ENCODE results near the gene LPP. TPM values are rescaled to one million over a fixed set of nuclear protein-coding genes. Genes with fewer than 3 reads are reported as not detected.

Gene LPP
- total RNA-seq, 1 donor = 196 TPM

DNA sequence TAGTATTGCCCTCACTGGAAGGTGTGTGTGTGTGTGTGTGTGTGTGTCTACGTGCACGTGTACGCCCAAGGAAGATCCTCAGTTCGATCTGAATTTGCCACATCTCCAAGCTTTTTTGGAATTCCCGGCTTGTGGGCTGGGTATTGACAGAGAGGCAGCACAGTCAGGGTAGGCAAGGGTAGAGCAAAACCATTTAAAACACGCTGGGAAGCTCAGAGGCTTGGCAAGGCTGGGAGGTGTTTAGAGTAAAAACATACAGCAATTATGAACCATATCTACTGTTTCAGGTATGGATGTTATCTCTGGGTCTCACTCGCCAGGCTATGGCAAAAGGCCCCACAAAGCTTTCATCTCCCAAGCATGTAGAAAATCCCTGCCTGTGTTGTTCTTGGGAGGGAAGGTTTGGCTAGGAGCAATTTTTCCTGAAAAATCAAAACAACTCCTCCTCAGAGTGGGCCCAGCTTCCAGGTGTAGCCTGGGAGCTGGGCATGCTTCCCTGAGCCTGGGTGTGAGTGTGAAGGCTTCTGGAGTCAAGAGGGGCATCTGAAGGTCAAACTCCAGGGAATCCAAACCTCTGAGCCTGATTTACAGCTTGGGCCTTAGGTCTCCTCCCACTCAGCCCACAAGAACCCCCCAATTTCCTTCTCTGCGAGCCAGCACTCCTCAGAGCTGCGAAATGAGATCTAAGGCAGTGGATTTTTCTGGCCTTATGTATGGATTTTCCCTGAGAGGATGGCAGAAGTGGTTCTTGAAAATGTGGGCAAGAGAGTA lies 773.0 kb downstream of the LPP start:
- TF ChIP-seq, protein P1, sequence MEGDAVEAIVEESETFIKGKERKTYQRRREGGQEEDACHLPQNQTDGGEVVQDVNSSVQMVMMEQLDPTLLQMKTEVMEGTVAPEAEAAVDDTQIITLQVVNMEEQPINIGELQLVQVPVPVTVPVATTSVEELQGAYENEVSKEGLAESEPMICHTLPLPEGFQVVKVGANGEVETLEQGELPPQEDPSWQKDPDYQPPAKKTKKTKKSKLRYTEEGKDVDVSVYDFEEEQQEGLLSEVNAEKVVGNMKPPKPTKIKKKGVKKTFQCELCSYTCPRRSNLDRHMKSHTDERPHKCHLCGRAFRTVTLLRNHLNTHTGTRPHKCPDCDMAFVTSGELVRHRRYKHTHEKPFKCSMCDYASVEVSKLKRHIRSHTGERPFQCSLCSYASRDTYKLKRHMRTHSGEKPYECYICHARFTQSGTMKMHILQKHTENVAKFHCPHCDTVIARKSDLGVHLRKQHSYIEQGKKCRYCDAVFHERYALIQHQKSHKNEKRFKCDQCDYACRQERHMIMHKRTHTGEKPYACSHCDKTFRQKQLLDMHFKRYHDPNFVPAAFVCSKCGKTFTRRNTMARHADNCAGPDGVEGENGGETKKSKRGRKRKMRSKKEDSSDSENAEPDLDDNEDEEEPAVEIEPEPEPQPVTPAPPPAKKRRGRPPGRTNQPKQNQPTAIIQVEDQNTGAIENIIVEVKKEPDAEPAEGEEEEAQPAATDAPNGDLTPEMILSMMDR (IDR thresholded peaks at IDR 0.05; ENCODE audit: insufficient read depth, low read depth, low read length) = no peak
- no peak overlapping the region for H3K4me3 ChIP-seq (ENCODE audit: low read depth, low read length)
- DNase-seq (ENCODE audit: low read depth) = no peak

- no peak overlapping the region for H3K4me3 ChIP-seq (ENCODE audit: low read depth, low read length)
- TF ChIP-seq, protein P1 (IDR thresholded peaks at IDR 0.05; ENCODE audit: insufficient read depth, low read depth, low read length) = no peak
- no peak for DNase-seq (ENCODE audit: low read depth)
Measured at GRCh38 chr3:188927971-188928370, 774.0 kb downstream of the LPP start.

DNA sequence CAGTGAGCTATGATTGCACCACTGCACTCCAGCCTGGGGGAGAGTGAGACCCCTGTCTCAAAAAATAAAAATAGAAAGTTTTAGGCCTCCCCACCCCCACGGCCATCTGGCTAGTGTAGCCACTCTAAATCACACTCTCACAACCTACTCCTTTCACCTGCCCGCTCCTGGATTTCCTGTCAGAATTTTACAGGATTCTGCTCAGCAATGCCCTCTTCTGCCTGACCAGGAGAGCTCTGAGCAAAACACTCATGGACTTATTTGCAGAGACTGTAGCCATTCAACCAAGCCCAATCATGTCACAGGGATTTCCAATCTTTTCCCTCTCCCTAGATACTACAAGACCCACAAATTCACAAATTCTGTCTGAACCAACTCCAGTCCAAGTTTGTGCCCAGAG lies 775.2 kb downstream of the LPP start:
- no peak overlapping the region for H3K4me3 ChIP-seq (ENCODE audit: low read depth, low read length)
- no peak for DNase-seq (ENCODE audit: low read depth)
- TF ChIP-seq, protein P1 (IDR thresholded peaks at IDR 0.05; ENCODE audit: insufficient read depth, low read depth, low read length) = no peak

DNA sequence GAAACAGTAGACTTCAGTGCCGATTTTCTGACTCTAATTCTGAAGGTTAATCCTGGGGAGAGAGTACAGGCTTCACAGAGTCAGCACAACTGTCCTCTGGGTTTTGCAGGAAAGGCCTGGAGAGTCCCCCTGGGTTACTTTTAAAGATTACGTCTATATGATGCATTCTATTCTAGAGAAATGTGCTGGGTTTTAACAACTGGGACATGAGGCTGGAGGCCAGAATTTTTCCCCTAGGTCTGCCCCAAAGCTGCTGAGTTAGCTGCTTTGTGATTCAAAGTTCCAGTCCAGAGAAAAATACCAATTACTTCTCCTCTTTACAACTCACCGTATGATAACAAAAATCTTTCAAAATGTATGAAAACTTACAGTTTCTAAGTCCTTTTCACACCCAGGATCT lies 777.1 kb downstream of the LPP start:
- H3K4me3 ChIP-seq (ENCODE audit: low read depth, low read length) = no peak overlapping the region
- TF ChIP-seq, protein P1 (IDR thresholded peaks at IDR 0.05; ENCODE audit: insufficient read depth, low read depth, low read length) = no peak
- DNase-seq (ENCODE audit: low read depth) = no peak

GRCh38 chr3:188931531-188931930 lies 777.6 kb downstream of the LPP start:
- TF ChIP-seq, protein P1 (IDR thresholded peaks at IDR 0.05; ENCODE audit: insufficient read depth, low read depth, low read length) = no peak
- no peak overlapping the region for H3K4me3 ChIP-seq (ENCODE audit: low read depth, low read length)

GRCh38 chr3:188934989-188935388 lies 781.0 kb downstream of the LPP start:
- H3K4me3 ChIP-seq (ENCODE audit: low read depth, low read length) = no peak overlapping the region
- no peak for DNase-seq (ENCODE audit: low read depth)
- TF ChIP-seq, protein P1 (IDR thresholded peaks at IDR 0.05; ENCODE audit: insufficient read depth, low read depth, low read length) = no peak

More at GRCh38 chr3:188931531-188931930, 777.6 kb downstream of the LPP start:
- no peak for DNase-seq (ENCODE audit: low read depth)
